ENCODE data around the gene BST2.
A peak's percentile ranks its signal among the peaks of the same experiment; 100 is the strongest.

Gene BST2

GRCh38 chr19:17405250-17406045 lies at the start of gene BST2:
TSS of gene BST2 (minus strand) at chr19:17405630. CDS start at chr19:17405575, 55 bp downstream.
- DNase-seq (ENCODE audit: low read depth): no peak

- DNase-seq (ENCODE audit: low read depth): no peak
Measured at GRCh38 chr19:17454576-17455071, 49.2 kb upstream of the BST2 start.

GRCh38 chr19:17451820-17452219 lies 46.4 kb upstream of the BST2 start:
- DNase-seq (ENCODE audit: low read depth): no peak

GRCh38 chr19:17450264-17451075 lies 45.0 kb upstream of the BST2 start:
- peak; percentile 22 for DNase-seq (ENCODE audit: low read depth)

- DNase-seq (ENCODE audit: low read depth): peak; percentile 37
Measured at GRCh38 chr19:17448131-17448967, 42.9 kb upstream of the BST2 start, which contains the start of gene TMEM221. TSS of gene TMEM221 (minus strand) at chr19:17448668. CDS start at chr19:17448462, 206 bp downstream.

- no peak for DNase-seq (ENCODE audit: low read depth)
Measured at GRCh38 chr19:17447704-17448130, 42.3 kb upstream of the BST2 start.

- DNase-seq (ENCODE audit: low read depth): no peak
Measured at GRCh38 chr19:17445526-17446165, 40.2 kb upstream of the BST2 start.

- no peak for DNase-seq (ENCODE audit: low read depth)
Measured at GRCh38 chr19:17441241-17442021, 36.0 kb upstream of the BST2 start.

- no peak for DNase-seq (ENCODE audit: low read depth)
Measured at GRCh38 chr19:17436874-17437267, 31.4 kb upstream of the BST2 start.

GRCh38 chr19:17436094-17436873 lies 30.9 kb upstream of the BST2 start:
- no peak for DNase-seq (ENCODE audit: low read depth)

GRCh38 chr19:17435218-17435617 lies 29.8 kb upstream of the BST2 start:
- DNase-seq (ENCODE audit: low read depth): no peak

GRCh38 chr19:17431417-17431816 lies 26.0 kb upstream of the BST2 start:
- DNase-seq (ENCODE audit: low read depth): no peak

GRCh38 chr19:17429641-17430113 lies 24.2 kb upstream of the BST2 start:
- DNase-seq (ENCODE audit: low read depth): no peak

- no peak for DNase-seq (ENCODE audit: low read depth)
Measured at GRCh38 chr19:17424743-17425365, 19.4 kb upstream of the BST2 start.

- DNase-seq (ENCODE audit: low read depth): no peak
Measured at GRCh38 chr19:17423429-17424208, 18.2 kb upstream of the BST2 start.

- DNase-seq (ENCODE audit: low read depth): no peak
Measured at GRCh38 chr19:17421942-17422341, 16.5 kb upstream of the BST2 start.

GRCh38 chr19:17420475-17420924 lies 15.1 kb upstream of the BST2 start:
- DNase-seq (ENCODE audit: low read depth): no peak

Measured in activated T-helper 9 cell treated with anti-CD3 and anti-CD28 coated beads, Interleukin-2, amount 50 U/mL, for 16 hours (primary cell).